GM12878 (cell line): Measurements from ENCODE around the gene IREB2.

ENCODE experiments used
- CBX3 ChIP-seq: fragments of 200-600 bp; sonication (generic); IDR thresholded peaks from 2 replicates; pipeline ENCODE4 v1.6.1; 2016; ENCODE audit warnings: low read depth, borderline replicate concordance
- CTCF ChIP-seq, 3 experiments: IDR thresholded peaks in 2 of 3; conservative IDR thresholded peaks in 1 of 3; 2 replicates each; pipeline ENCODE4 v1.5.1; 2011; ENCODE audit warnings: low read depth in 3 of 3, low read length in 3 of 3, mild to moderate bottlenecking in 3 of 3, control low read depth in 2 of 3, moderate library complexity in 2 of 3, inconsistent platforms in 1 of 3, mixed read lengths in 1 of 3; ENCODE audit not compliant: control insufficient read depth in 2 of 3, insufficient read depth in 1 of 3; ENCODE audit errors: extremely low read depth in 1 of 3
- EED ChIP-seq: sonication (generic); IDR thresholded peaks from 2 replicates; pipeline ENCODE4 v1.6.1; 2016; ENCODE audit warnings: antibody characterized with exemption, low read depth
- ELK1 ChIP-seq: IDR thresholded peaks from 2 replicates; pipeline ENCODE4 v1.6.1; 2012; ENCODE audit warnings: low read depth, low read length, improper control_type of control experiment
- GABPA ChIP-seq: IDR thresholded peaks from 2 replicates; pipeline ENCODE4 v1.6.1; 2014; ENCODE audit warnings: antibody characterized with exemption, low read depth, mild to moderate bottlenecking, inconsistent platforms
- MTA2 ChIP-seq: fragments of 450-650 bp; IDR thresholded peaks from 2 replicates; pipeline ENCODE4 v1.6.1; 2016; ENCODE audit warnings: low read depth, mild to moderate bottlenecking, moderate library complexity
- REST ChIP-seq: IDR thresholded peaks from 2 replicates; pipeline ENCODE4 v1.6.1; 2012; ENCODE audit warnings: mild to moderate bottlenecking, low read depth, low read length
- SMARCA5 ChIP-seq: fragments of 450-650 bp; IDR thresholded peaks from 2 replicates; pipeline ENCODE4 v1.6.1; 2017; ENCODE audit warnings: mild to moderate bottlenecking
- TAF1 ChIP-seq: IDR thresholded peaks from 2 replicates; pipeline ENCODE4 v1.6.1; 2011; ENCODE audit warnings: mild to moderate bottlenecking, low read depth, low read length, borderline replicate concordance
- YY1 ChIP-seq: IDR thresholded peaks from 2 replicates; pipeline ENCODE4 v1.6.1; 2011; ENCODE audit warnings: low read depth, mild to moderate bottlenecking, low read length

- no peak for TF ChIP-seq ELK1
- no peak for TF ChIP-seq SMARCA5
- no peak for TF ChIP-seq CTCF (IDR thresholded peaks at IDR 0.05 in 2 of 3, conservative IDR thresholded peaks at IDR 0.05 in 1 of 3; ENCODE audit: control insufficient read depth in 2 of 3, extremely low read depth in 1 of 3, insufficient read depth in 1 of 3, low read depth in 3 of 3, low read length in 3 of 3)
- no peak for TF ChIP-seq TAF1
- no peak for TF ChIP-seq REST
- TF ChIP-seq CBX3: no peak
- no peak for TF ChIP-seq EED
- no peak for TF ChIP-seq YY1
- no peak for TF ChIP-seq GABPA
- no peak for TF ChIP-seq MTA2
Observed at GRCh38 chr15:78542647-78543046, 104.6 kb downstream of the IREB2 start.
